Kidney (tissue), 14 donors: ENCODE data around the gene SLC25A44. TPM values are rescaled to one million over a fixed set of nuclear protein-coding genes. Genes with fewer than 3 reads are reported as not detected.
A peak's percentile ranks its signal among the peaks of the same experiment; 100 is the strongest.

Experiments
- DNase-seq, 5 donors: peaks; one replicate each; pipeline ENCODE4 v3.0.0-alpha.2; 2013 to 2020
- FAIRE-seq: peaks from 2 replicates; lab custom pipeline; 2012; peaks lifted over from hg19 to GRCh38; lab: Jason Lieb, UNC
- H3K27ac ChIP-seq, 2 donors: one replicate each; pipeline ENCODE4 v1.7.0; 2013; ENCODE audit warnings: low read depth in 2 of 2, low read length in 2 of 2, inconsistent platforms in 1 of 2
- H3K27me3 ChIP-seq: one replicate; pipeline ENCODE4 v1.7.1; 2013; ENCODE audit warnings: low read length, inconsistent platforms; ENCODE audit not compliant: control insufficient read depth, insufficient read depth
- H3K36me3 ChIP-seq, 3 donors: one replicate each; pipeline versions ENCODE4 v1.7.0 to v1.7.1; 2013; ENCODE audit warnings: low read length in 3 of 3, control low read depth in 1 of 3, inconsistent platforms in 1 of 3; ENCODE audit not compliant: insufficient read depth in 3 of 3, control insufficient read depth in 2 of 3
- H3K4me1 ChIP-seq, 3 donors: one replicate each; pipeline versions ENCODE4 v1.7.0 to v1.7.1; 2013; ENCODE audit warnings: low read length in 3 of 3, inconsistent platforms in 1 of 3, low read depth in 1 of 3; ENCODE audit not compliant: control insufficient read depth in 2 of 3, insufficient read depth in 2 of 3
- H3K4me3 ChIP-seq, 3 donors: one replicate each; pipeline versions ENCODE4 v1.7.0 to v1.8.1; 2013; ENCODE audit warnings: low read length in 3 of 3, control low read depth in 1 of 3, inconsistent platforms in 1 of 3
- H3K9ac ChIP-seq, 3 donors: one replicate each; pipeline versions ENCODE4 v1.7.0 to v1.7.1; 2013; ENCODE audit warnings: low read length in 3 of 3, control low read depth in 1 of 3, inconsistent platforms in 1 of 3
- H3K9me3 ChIP-seq, 3 donors: one replicate each; pipeline versions ENCODE4 v1.7.0 to v1.7.1; 2013; ENCODE audit warnings: low read length in 3 of 3, control low read depth in 1 of 3, inconsistent platforms in 1 of 3; ENCODE audit not compliant: control insufficient read depth in 2 of 3, insufficient read depth in 1 of 3
- intact Hi-C: fragments of 100-400 bp; cut with DNase I; formaldehyde crosslinking; loops from one replicate; pipeline ENCODE4 v1.11.1; 2022
- polyA plus RNA-seq: library from polyadenylated mRNA; stranded (reverse); fragments of 350-450 nt; fragmentation: Illumina TruSeq; extraction: RNeasy Lipid Tissue Mini Kit (QIAGEN cat#74804); gene quantifications from one replicate; pipeline ENCODE4 v1.2.3, GENCODE V29; 2014; ENCODE audit warnings: low read depth, low replicate concordance; ENCODE audit not compliant: insufficient read depth
- total RNA-seq: library from RNA; stranded (reverse); fragmentation: NEBNext Ultra II Directional; extraction: Animal tissue kit (Norgen Biotek cat#: 25700); gene quantifications from one replicate; pipeline ENCODE4 v1.2.1, GENCODE V29; 2021
- TF ChIP-seq, protein P1 (sequence below): IDR thresholded peaks from 3 replicates; pipeline ENCODE4 v1.5.1; 2012; ENCODE audit warnings: mild to moderate bottlenecking, moderate library complexity, borderline replicate concordance; ENCODE audit not compliant: insufficient read depth; ENCODE audit errors: extremely low read depth
- donor health status: control.
- donor health status: control.
- donor health status: control.
- donor health status: control.
- donor health status: control.
- donor health status: DM: yes; HTN: yes; CAD: no.
- donor health status: Normal renal cell carcinoma (clear cell type).

The SLC25A44 gene
- total and polyA plus RNA-seq, 2 donors from 2014 or later: 28.1 to 29.0 TPM

DNA sequence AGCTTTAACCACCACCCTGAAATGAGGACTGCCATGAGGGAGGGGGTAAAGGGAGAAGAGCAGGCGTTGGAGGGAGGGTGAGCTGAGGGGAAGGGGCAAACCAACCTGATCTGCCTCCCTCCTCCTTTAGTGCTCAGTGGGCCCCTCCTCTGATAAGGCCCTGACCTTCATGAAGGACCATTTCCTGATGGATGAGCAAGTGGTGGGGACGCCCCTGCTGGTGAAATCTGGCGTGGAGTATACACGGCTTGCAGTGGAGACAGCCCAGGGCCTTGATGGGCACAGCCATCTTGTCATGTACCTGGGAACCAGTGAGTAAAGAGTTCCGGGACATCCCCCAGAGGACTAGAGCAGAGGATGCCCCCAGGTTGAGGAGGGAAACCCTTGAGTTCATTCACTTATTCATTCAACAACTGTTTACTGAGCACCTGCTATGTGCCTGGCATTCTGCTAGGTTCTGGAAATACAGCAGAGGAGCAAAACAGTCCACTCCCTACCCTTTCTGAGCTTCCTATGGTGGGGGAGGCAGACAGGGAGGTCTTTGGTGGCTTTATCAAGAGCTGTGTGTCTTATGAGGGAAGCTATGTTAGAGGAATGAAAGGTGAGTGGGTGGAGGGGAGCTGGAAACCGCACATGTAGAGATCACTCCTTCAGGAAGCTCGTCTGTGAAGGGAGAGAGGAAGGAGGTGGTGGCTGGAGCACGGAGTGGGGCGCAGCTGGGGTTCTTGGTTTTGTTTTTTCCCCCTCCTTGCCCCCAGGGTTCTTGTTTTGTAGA is 21.0 kb upstream of the SLC25A44 start:
- Histone ChIP-seq H3K4me3 (no peak overlapping the region), H3K27me3 (no peaks in the 10 kb centered on the region), H3K27ac (no peak overlapping the region), H3K9me3 (no peaks in the 10 kb centered on the region), H3K36me3 (peaks cover 0 to 4% (median 0%) of the 10 kb centered on the region in 3 donors), H3K4me1 (no peaks in the 10 kb centered on the region), H3K9ac (no peak overlapping the region)
- FAIRE-seq (no peak), DNase-seq (no peak)
- TF ChIP-seq, protein P1, sequence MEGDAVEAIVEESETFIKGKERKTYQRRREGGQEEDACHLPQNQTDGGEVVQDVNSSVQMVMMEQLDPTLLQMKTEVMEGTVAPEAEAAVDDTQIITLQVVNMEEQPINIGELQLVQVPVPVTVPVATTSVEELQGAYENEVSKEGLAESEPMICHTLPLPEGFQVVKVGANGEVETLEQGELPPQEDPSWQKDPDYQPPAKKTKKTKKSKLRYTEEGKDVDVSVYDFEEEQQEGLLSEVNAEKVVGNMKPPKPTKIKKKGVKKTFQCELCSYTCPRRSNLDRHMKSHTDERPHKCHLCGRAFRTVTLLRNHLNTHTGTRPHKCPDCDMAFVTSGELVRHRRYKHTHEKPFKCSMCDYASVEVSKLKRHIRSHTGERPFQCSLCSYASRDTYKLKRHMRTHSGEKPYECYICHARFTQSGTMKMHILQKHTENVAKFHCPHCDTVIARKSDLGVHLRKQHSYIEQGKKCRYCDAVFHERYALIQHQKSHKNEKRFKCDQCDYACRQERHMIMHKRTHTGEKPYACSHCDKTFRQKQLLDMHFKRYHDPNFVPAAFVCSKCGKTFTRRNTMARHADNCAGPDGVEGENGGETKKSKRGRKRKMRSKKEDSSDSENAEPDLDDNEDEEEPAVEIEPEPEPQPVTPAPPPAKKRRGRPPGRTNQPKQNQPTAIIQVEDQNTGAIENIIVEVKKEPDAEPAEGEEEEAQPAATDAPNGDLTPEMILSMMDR: no peak
- intact Hi-C loops: no loop called here

DNA sequence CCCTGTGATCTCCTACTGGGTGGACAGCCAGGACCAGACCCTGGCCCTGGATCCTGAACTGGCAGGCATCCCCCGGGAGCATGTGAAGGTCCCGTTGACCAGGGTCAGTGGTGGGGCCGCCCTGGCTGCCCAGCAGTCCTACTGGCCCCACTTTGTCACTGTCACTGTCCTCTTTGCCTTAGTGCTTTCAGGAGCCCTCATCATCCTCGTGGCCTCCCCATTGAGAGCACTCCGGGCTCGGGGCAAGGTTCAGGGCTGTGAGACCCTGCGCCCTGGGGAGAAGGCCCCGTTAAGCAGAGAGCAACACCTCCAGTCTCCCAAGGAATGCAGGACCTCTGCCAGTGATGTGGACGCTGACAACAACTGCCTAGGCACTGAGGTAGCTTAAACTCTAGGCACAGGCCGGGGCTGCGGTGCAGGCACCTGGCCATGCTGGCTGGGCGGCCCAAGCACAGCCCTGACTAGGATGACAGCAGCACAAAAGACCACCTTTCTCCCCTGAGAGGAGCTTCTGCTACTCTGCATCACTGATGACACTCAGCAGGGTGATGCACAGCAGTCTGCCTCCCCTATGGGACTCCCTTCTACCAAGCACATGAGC is 17.2 kb upstream of the SLC25A44 start:
- no peak for FAIRE-seq
- intact Hi-C loops: no loop called here
- Histone ChIP-seq H3K4me3 (no peak overlapping the region), H3K9ac (no peak overlapping the region), H3K9me3 (no peaks in the 10 kb centered on the region), H3K27me3 (no peaks in the 10 kb centered on the region), H3K4me1 (peaks cover 0 to 3% (median 0%) of the 10 kb centered on the region in 3 donors), H3K36me3 (no peaks in the 10 kb centered on the region), H3K27ac (no peak overlapping the region)
- TF ChIP-seq, protein P1: no peak
- no peak for DNase-seq

- H3K9me3 ChIP-seq: no peaks in the 10 kb centered on the region
- peaks cover 0 to 3% (median 0%) of the 10 kb centered on the region in 3 donors for H3K4me1 ChIP-seq
- no peak overlapping the region for H3K27ac ChIP-seq
- FAIRE-seq: no peak
- peak in 3 of 5 donors; percentile 35 to 48 (median 40) for DNase-seq
- intact Hi-C loops: no loop called here
- TF ChIP-seq, protein P1: no peak
- H3K9ac ChIP-seq: no peak overlapping the region
- H3K4me3 ChIP-seq: no peak overlapping the region
- H3K27me3 ChIP-seq: no peaks in the 10 kb centered on the region
- H3K36me3 ChIP-seq: no peaks in the 10 kb centered on the region
These were observed 15.8 kb upstream of the SLC25A44 start for GRCh38 chr1:156177919-156178654.
